ENCODE data around the gene MRPS5. TPM values are rescaled to one million over a fixed set of nuclear protein-coding genes. Genes with fewer than 3 reads are reported as not detected.

MRPS5 gene
- total and polyA plus RNA-seq, 2 donors from 2014 or later = 53.1 to 118 TPM

DNA sequence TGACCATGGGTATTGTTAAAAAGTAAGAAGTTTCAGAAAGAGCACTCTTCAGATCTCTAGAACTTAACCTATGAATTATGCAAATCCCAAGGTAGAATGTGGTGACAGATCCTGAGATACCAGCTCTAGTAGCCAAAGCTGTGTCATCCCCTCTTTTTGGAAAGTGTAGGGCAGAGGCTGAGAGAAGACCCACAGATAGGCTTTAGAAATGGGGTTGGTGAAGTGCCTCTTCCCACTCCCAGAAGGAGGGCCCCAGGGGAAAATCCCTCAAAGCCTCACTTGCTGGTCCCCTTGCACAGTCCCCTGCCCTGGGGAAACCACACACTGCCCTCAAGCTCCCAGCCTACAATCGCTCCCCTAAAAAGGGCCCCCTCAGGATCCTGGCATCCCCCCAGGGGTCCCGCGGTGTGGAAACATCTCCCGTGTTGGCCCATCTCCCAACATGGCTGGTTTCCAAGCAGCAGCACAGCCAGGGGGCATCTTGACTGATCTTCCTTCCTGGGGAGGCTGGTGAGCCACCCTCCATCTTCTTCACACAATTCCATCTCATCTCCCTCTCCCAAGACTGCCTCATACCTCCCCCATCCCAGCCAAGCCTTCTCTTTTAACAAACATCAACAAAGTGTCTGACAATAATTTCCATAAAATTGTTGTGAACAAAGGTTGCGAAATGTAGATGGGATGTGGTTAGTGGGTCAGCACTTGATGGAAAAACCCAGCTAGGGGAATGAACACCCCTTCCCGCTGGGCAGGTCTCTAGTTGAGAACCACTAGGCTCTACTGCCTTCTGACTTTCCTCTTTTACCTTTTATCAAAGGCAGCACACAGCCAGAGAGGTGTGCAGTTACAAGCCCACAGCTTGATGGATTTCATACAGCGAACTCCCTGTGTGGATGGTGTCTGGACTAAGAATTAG, 71.0 kb downstream of the MRPS5 start:
- Histone ChIP-seq H3K9ac (ENCODE audit: low read length in 3 of 3) (no peak overlapping the region), H3K36me3 (ENCODE audit: control insufficient read depth in 2 of 3, insufficient read depth in 3 of 3, low read length in 3 of 3) (peaks cover 0 to 9% (median 0%) of the 10 kb centered on the region in 3 donors), H3K27ac (ENCODE audit: low read depth in 2 of 2, low read length in 2 of 2) (peak overlapping the region; percentile 71 to 91), H3K9me3 (ENCODE audit: control insufficient read depth in 2 of 3, insufficient read depth in 1 of 3, low read length in 3 of 3) (no peaks in the 10 kb centered on the region), H3K4me3 (ENCODE audit: low read length in 3 of 3) (no peak overlapping the region), H3K27me3 (ENCODE audit: control insufficient read depth, insufficient read depth, low read length) (no peaks in the 10 kb centered on the region), H3K4me1 (ENCODE audit: control insufficient read depth in 2 of 3, insufficient read depth in 2 of 3, low read depth in 1 of 3, low read length in 3 of 3) (peaks cover 0 to 26% (median 21%) of the 10 kb centered on the region in 3 donors)
- intact Hi-C loops (cut with DNase I) = no loop called here
- no peak for FAIRE-seq
- DNase-seq = no peak
- no peak for TF ChIP-seq CTCF (IDR thresholded peaks at IDR 0.05; ENCODE audit: borderline replicate concordance, extremely low read depth, insufficient read depth)

GRCh38 chr2:95049961-95050360, 71.6 kb downstream of the MRPS5 start:
- FAIRE-seq (no peak), DNase-seq (no peak)
- peak overlapping the region in 1 of 3 donors; percentile 22 for H3K9ac ChIP-seq (ENCODE audit: low read length in 3 of 3)
- H3K36me3 ChIP-seq (ENCODE audit: control insufficient read depth in 2 of 3, insufficient read depth in 3 of 3, low read length in 3 of 3) = peaks cover 0 to 13% (median 0%) of the 10 kb centered on the region in 3 donors
- no peaks in the 10 kb centered on the region for H3K9me3 ChIP-seq (ENCODE audit: control insufficient read depth in 2 of 3, insufficient read depth in 1 of 3, low read length in 3 of 3)
- intact Hi-C loops (cut with DNase I) = no loop called here
- no peak for TF ChIP-seq CTCF (IDR thresholded peaks at IDR 0.05; ENCODE audit: borderline replicate concordance, extremely low read depth, insufficient read depth)
- peak overlapping the region in 1 of 2 donors; percentile 91 for H3K27ac ChIP-seq (ENCODE audit: low read depth in 2 of 2, low read length in 2 of 2)
- no peaks in the 10 kb centered on the region for H3K27me3 ChIP-seq (ENCODE audit: control insufficient read depth, insufficient read depth, low read length)
- no peak overlapping the region for H3K4me3 ChIP-seq (ENCODE audit: low read length in 3 of 3)
- peaks cover 0 to 24% (median 21%) of the 10 kb centered on the region in 3 donors for H3K4me1 ChIP-seq (ENCODE audit: control insufficient read depth in 2 of 3, insufficient read depth in 2 of 3, low read depth in 1 of 3, low read length in 3 of 3)

DNA sequence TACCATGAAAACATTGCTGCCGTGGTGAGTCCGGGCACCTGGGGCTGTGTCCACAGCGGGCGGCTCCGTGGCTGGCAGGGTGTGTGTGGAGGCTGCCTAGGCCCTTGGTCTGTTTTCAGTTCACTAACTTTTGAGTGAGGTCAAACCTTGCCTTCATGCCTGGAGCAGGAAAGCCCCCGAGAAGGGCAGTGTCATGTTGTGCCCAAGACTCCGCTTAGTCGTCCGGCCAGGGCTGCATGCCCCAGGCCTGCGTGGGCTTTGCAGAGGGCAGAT, 72.0 kb downstream of the MRPS5 start:
- Histone ChIP-seq H3K36me3 (ENCODE audit: control insufficient read depth in 2 of 3, insufficient read depth in 3 of 3, low read length in 3 of 3) (peaks cover 0 to 16% (median 0%) of the 10 kb centered on the region in 3 donors), H3K4me3 (ENCODE audit: low read length in 3 of 3) (no peak overlapping the region), H3K9me3 (ENCODE audit: control insufficient read depth in 2 of 3, insufficient read depth in 1 of 3, low read length in 3 of 3) (no peaks in the 10 kb centered on the region), H3K27me3 (ENCODE audit: control insufficient read depth, insufficient read depth, low read length) (no peaks in the 10 kb centered on the region), H3K27ac (ENCODE audit: low read depth in 2 of 2, low read length in 2 of 2) (peak overlapping the region in 1 of 2 donors; percentile 91), H3K4me1 (ENCODE audit: control insufficient read depth in 2 of 3, insufficient read depth in 2 of 3, low read depth in 1 of 3, low read length in 3 of 3) (peaks cover 0 to 27% (median 24%) of the 10 kb centered on the region in 3 donors), H3K9ac (ENCODE audit: low read length in 3 of 3) (peak overlapping the region in 1 of 3 donors; percentile 22)
- intact Hi-C loops (cut with DNase I) = no loop called here
- no peak for DNase-seq
- no peak for TF ChIP-seq CTCF (IDR thresholded peaks at IDR 0.05; ENCODE audit: borderline replicate concordance, extremely low read depth, insufficient read depth)
- no peak for FAIRE-seq

Measured in kidney (tissue), 14 donors.